Caki2 (cell line): ENCODE results near the gene CC2D2B. TPM values are rescaled to one million over a fixed set of nuclear protein-coding genes. Genes with fewer than 3 reads are reported as not detected.
"Not testable (repeated sequence)": the region's sequence is repeated elsewhere in the genome, so short reads cannot be mapped to it uniquely, and the experiment has no call there.

Experiments used
- DNase-seq: peaks from one replicate; pipeline ENCODE4 v3.0.0-alpha.2; 2015; ENCODE audit warnings: low read depth
- in situ Hi-C: cut with HindIII; loops from 2 replicates; pipeline ENCODE4 v1.10.0; 2016; ENCODE audit warnings: low sequenced_read_pairs, low pct_unique_long_range_greater_than_20kb, mixed read lengths
- total RNA-seq: library from RNA; depleted of rRNA; stranded (reverse); fragments of >200 nt; shearing (Covaris generic); gene quantifications from 2 replicates; pipeline ENCODE4 v1.2.3, GENCODE V29; 2014; ENCODE audit warnings: low replicate concordance; rRNA removed

The CC2D2B gene
- total RNA-seq = not detected in 2 replicates

- in situ Hi-C loops = no loop called here
- DNase-seq = peak; percentile 84
Measured at GRCh38 chr10:95907456-95908253, at the start of gene CC2D2B. Gene CC2D2B, plus strand, starts transcription at chr10:95907975. Its CDS starts 3,349 bp downstream, at chr10:95911324.

GRCh38 chr10:95860166-95860940 lies 47.4 kb upstream of the CC2D2B start:
- in situ Hi-C loops = no loop called here

GRCh38 chr10:95861386-95861785 lies 46.4 kb upstream of the CC2D2B start:
- no peak for DNase-seq
- in situ Hi-C loops = no loop called here

More at GRCh38 chr10:95860166-95860940, 47.4 kb upstream of the CC2D2B start:
- no peak for DNase-seq

- in situ Hi-C loops = no loop called here
- peak; percentile 47 for DNase-seq
Measured at GRCh38 chr10:95864906-95865813, 42.6 kb upstream of the CC2D2B start.

- DNase-seq = no peak
- in situ Hi-C loops = no loop called here
Measured at GRCh38 chr10:95865814-95866466, 41.8 kb upstream of the CC2D2B start.

- in situ Hi-C loops = no loop called here
Measured at GRCh38 chr10:95866467-95866842, 41.3 kb upstream of the CC2D2B start.

GRCh38 chr10:95867866-95868265 lies 39.9 kb upstream of the CC2D2B start:
- no peak for DNase-seq
- in situ Hi-C loops = no loop called here

More at GRCh38 chr10:95866467-95866842, 41.3 kb upstream of the CC2D2B start:
- DNase-seq = no peak

- in situ Hi-C loops = no loop called here
- no peak for DNase-seq
Measured at GRCh38 chr10:95872158-95872711, 35.5 kb upstream of the CC2D2B start.

- in situ Hi-C loops = no loop called here
- no peak for DNase-seq
Measured at GRCh38 chr10:95873139-95873538, 34.6 kb upstream of the CC2D2B start.

GRCh38 chr10:95873651-95874050 lies 34.1 kb upstream of the CC2D2B start:
- in situ Hi-C loops = no loop called here
- DNase-seq = no peak

GRCh38 chr10:95874783-95875182 lies 33.0 kb upstream of the CC2D2B start:
- in situ Hi-C loops, DNase-seq: not testable (repeated sequence)

GRCh38 chr10:95876756-95877155 lies 31.0 kb upstream of the CC2D2B start:
- DNase-seq = no peak
- in situ Hi-C loops = no loop called here

- no peak for DNase-seq
- in situ Hi-C loops = no loop called here
Measured at GRCh38 chr10:95877881-95878280, 29.9 kb upstream of the CC2D2B start.

GRCh38 chr10:95880704-95881103 lies 27.1 kb upstream of the CC2D2B start:
- in situ Hi-C loops = no loop called here
- DNase-seq = no peak

GRCh38 chr10:95881316-95881715 lies 26.5 kb upstream of the CC2D2B start:
- no peak for DNase-seq
- in situ Hi-C loops = no loop called here

GRCh38 chr10:95889830-95890229 lies 17.9 kb upstream of the CC2D2B start:
- no peak for DNase-seq
- in situ Hi-C loops = no loop called here

- no peak for DNase-seq
- in situ Hi-C loops = no loop called here
Measured at GRCh38 chr10:95896071-95896850, 11.5 kb upstream of the CC2D2B start.
